OCI-LY3 (cell line): ENCODE results near the gene PPIC.
A peak's percentile ranks its signal among the peaks of the same experiment; 100 is the strongest.

Experiments
- H2AFZ ChIP-seq: fragments of 200-600, 300-600 bp; shearing (Covaris generic); 2 replicates; pipeline ENCODE4 v1.6.0; 2014; ENCODE audit warnings: antibody characterized with exemption, low read depth, low read length
- H3K27ac ChIP-seq: fragments of 200-600, 300-600 bp; sonication (generic); 2 replicates; pipeline ENCODE4 v1.5.1; 2014; ENCODE audit warnings: mild to moderate bottlenecking, low read length, moderate library complexity, mixed read lengths
- H3K27me3 ChIP-seq: fragments of 200-600, 300-600 bp; sonication (generic); 2 replicates; pipeline ENCODE4 v1.6.1; 2014; ENCODE audit warnings: low read depth, low read length, mixed read lengths
- H3K36me3 ChIP-seq: fragments of 200-600, 300-600 bp; sonication (generic); replicated peaks from 2 replicates; pipeline ENCODE3; 2014; ENCODE audit warnings: low read depth, low read length, mixed read lengths
- H3K4me1 ChIP-seq: fragments of 300-600, 200-600 bp; sonication (generic); 2 replicates; pipeline ENCODE4 v1.6.1; 2014; ENCODE audit warnings: low read length, mixed read lengths
- H3K4me2 ChIP-seq: fragments of 200-600, 300-600 bp; sonication (generic); 2 replicates; pipeline ENCODE4 v1.6.1; 2014; ENCODE audit warnings: low read length, mixed read lengths
- H3K4me3 ChIP-seq: fragments of 300-600, 200-600 bp; sonication (generic); 2 replicates; pipeline ENCODE4 v1.5.1; 2014; ENCODE audit warnings: antibody characterized with exemption, mild to moderate bottlenecking, low read length, moderate library complexity
- H3K79me2 ChIP-seq: fragments of 300-600, 200-600 bp; shearing (Covaris generic); 2 replicates; pipeline ENCODE4 v1.6.1; 2014; ENCODE audit warnings: mild to moderate bottlenecking, low read length, mixed read lengths
- H3K9ac ChIP-seq: fragments of 300-600, 200-600 bp; shearing (Covaris generic); 2 replicates; pipeline ENCODE4 v1.6.0; 2014; ENCODE audit warnings: mild to moderate bottlenecking, low read length, moderate library complexity
- H3K9me3 ChIP-seq: fragments of 200-600, 300-600 bp; shearing (Covaris generic); 2 replicates; pipeline ENCODE4 v1.6.1; 2014; ENCODE audit warnings: low read length, mixed read lengths; ENCODE audit not compliant: insufficient read depth
- H4K20me1 ChIP-seq: fragments of 200-600, 300-600 bp; sonication (generic); 2 replicates; pipeline ENCODE4 v1.6.1; 2016; ENCODE audit warnings: low read length, mixed read lengths; ENCODE audit not compliant: insufficient read depth
- EZH2phosphoT487 ChIP-seq: fragments of 200-600 bp; shearing (Covaris generic); IDR thresholded peaks from 2 replicates; pipeline ENCODE4 v1.6.1; 2018; ENCODE audit warnings: antibody characterized with exemption, mixed run types, low read depth
- TF ChIP-seq, protein P1 (sequence below): fragments of 200-600, 300-600 bp; sonication (generic); IDR thresholded peaks from 2 replicates; pipeline ENCODE4 v1.5.1; 2014; ENCODE audit warnings: antibody characterized with exemption, low read length, low read depth

Gene PPIC

DNA sequence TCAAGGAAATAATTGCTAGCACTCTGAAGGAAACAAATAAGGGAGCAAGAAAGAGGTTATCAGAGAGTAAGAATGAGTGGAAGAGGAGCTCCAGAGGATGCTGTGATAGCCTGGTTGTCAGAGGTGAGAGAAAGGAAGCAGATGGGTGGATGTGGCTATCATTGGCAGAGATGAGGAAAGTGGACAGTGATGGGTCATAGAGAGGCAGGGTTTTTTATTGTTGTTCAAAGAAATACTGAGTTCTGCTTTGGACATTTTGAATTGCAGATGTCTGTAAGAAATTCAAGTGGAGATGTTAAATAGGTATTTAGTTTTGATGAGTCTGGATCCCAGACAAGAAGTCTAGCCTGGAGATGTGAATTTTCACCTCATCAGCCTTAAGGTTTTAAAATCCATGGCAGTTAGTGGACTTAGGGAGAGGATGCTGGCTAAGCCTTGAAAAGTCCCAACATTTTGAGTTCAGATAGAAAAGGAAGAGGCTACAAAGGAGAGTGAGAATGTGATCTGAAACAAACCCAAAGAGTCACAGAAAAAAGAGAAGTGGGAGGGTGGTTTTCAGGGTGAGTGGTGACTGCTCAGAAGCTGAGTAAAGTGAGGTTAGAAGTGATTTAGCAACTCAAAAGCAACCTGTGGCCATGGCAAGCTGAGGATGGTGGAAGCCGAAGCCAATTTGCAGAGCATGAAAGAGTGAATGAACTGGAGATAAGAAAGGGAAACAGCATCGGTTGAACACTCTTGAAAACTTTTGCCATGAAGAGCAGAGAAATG, 50.4 kb downstream of the PPIC start:
- H4K20me1 ChIP-seq = no peaks in the 10 kb centered on the region
- peaks cover 19% of the 10 kb centered on the region for H3K79me2 ChIP-seq
- H2AFZ ChIP-seq = no peak overlapping the region
- no peaks in the 10 kb centered on the region for H3K36me3 ChIP-seq
- H3K4me2 ChIP-seq = peak overlapping the region; percentile 98
- peak overlapping the region; percentile 99 for H3K27ac ChIP-seq
- peak overlapping the region; percentile 83 for H3K4me3 ChIP-seq
- peaks cover 64% of the 10 kb centered on the region for H3K4me1 ChIP-seq
- no peaks in the 10 kb centered on the region for H3K27me3 ChIP-seq
- H3K9me3 ChIP-seq = no peaks in the 10 kb centered on the region
- TF ChIP-seq, protein P1, sequence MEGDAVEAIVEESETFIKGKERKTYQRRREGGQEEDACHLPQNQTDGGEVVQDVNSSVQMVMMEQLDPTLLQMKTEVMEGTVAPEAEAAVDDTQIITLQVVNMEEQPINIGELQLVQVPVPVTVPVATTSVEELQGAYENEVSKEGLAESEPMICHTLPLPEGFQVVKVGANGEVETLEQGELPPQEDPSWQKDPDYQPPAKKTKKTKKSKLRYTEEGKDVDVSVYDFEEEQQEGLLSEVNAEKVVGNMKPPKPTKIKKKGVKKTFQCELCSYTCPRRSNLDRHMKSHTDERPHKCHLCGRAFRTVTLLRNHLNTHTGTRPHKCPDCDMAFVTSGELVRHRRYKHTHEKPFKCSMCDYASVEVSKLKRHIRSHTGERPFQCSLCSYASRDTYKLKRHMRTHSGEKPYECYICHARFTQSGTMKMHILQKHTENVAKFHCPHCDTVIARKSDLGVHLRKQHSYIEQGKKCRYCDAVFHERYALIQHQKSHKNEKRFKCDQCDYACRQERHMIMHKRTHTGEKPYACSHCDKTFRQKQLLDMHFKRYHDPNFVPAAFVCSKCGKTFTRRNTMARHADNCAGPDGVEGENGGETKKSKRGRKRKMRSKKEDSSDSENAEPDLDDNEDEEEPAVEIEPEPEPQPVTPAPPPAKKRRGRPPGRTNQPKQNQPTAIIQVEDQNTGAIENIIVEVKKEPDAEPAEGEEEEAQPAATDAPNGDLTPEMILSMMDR = no peak
- TF ChIP-seq EZH2phosphoT487 = no peak
- peak overlapping the region; percentile 74 for H3K9ac ChIP-seq

DNA sequence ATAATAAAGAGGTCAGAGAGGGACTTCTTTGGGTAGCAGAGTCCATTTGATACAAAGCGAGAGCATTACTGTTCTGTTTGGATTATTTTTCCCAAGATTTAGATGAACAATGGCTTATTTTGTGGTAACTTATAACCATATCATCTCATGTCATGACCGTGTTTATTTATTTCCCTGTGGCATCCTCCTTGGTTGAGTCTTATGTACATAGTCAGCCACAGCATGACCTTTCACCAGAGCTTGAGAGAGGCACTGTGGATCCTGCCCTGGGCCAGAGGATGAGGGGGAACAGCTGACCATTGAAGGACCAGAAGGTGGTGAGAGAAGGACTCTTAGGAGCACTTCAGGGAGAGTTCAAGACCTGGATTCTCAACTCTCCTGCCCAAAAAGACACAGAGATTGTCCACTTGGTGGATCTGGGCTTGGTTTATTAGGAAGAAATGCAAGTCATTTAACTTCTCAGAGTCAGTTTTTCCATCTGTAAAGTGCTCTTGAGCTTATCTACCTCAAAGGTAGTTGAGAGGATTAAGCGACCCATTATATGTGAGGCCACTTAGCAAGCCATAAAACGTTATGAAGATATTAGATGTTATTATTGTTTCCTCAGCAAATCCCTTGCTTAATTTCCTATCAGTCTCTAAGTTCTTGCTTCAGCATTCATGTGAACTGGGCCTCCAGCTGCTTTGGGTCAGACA, 51.4 kb downstream of the PPIC start:
- H2AFZ ChIP-seq = no peak overlapping the region
- peaks cover 19% of the 10 kb centered on the region for H3K79me2 ChIP-seq
- peak overlapping the region; percentile 98 for H3K4me2 ChIP-seq
- H3K27me3 ChIP-seq = no peaks in the 10 kb centered on the region
- H3K4me1 ChIP-seq = peaks cover 72% of the 10 kb centered on the region
- no peak overlapping the region for H3K4me3 ChIP-seq
- no peaks in the 10 kb centered on the region for H3K9me3 ChIP-seq
- no peak for TF ChIP-seq EZH2phosphoT487
- TF ChIP-seq, protein P1 = no peak
- peak overlapping the region; percentile 99 for H3K27ac ChIP-seq
- H3K36me3 ChIP-seq = no peaks in the 10 kb centered on the region
- H3K9ac ChIP-seq = peak overlapping the region; percentile 72
- no peaks in the 10 kb centered on the region for H4K20me1 ChIP-seq

GRCh38 chr5:122984425-122984824, 52.1 kb downstream of the PPIC start:
- Histone ChIP-seq H3K9me3 (no peaks in the 10 kb centered on the region), H2AFZ (no peak overlapping the region), H4K20me1 (no peaks in the 10 kb centered on the region), H3K9ac (peak overlapping the region; percentile 72), H3K36me3 (no peaks in the 10 kb centered on the region), H3K4me1 (peaks cover 72% of the 10 kb centered on the region), H3K27me3 (no peaks in the 10 kb centered on the region), H3K79me2 (peaks cover 16% of the 10 kb centered on the region), H3K4me2 (peak overlapping the region; percentile 98), H3K27ac (peak overlapping the region; percentile 99), H3K4me3 (0 out of 2 replicates have a peak overlapping the region, but pooled peaks have one; percentile 20)
- TF ChIP-seq EZH2phosphoT487 = no peak
- TF ChIP-seq, protein P1 = no peak

DNA sequence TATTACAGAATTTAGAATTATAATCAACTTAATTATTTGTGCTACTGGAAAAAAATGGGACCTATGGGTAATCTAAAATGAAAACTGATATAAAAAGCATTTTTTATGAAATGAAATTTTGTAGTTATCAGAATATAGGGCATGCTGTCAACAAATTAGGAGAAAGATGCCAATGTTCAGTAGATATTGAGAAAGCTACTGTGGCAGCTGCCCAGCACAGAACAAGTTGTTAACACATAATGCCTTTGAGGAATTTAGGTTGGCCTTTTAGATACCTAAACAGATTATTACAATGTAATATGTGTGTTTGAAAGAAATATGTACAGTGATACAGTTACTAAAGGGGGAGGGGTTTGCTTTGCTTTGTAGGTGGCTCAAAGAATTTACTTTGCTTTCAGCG, 54.1 kb downstream of the PPIC start:
- H3K4me3 ChIP-seq = no peak overlapping the region
- no peaks in the 10 kb centered on the region for H4K20me1 ChIP-seq
- H3K27me3 ChIP-seq = no peaks in the 10 kb centered on the region
- H3K4me1 ChIP-seq = peaks cover 64% of the 10 kb centered on the region
- no peaks in the 10 kb centered on the region for H3K79me2 ChIP-seq
- no peak overlapping the region for H3K4me2 ChIP-seq
- no peaks in the 10 kb centered on the region for H3K9me3 ChIP-seq
- no peak overlapping the region for H3K27ac ChIP-seq
- H3K36me3 ChIP-seq = no peaks in the 10 kb centered on the region
- TF ChIP-seq, protein P1 = no peak
- TF ChIP-seq EZH2phosphoT487 = no peak
- no peak overlapping the region for H3K9ac ChIP-seq
- no peak overlapping the region for H2AFZ ChIP-seq
